ENCODE measurements around the gene PLEKHA1. TPM values are rescaled to one million over a fixed set of nuclear protein-coding genes. Genes with fewer than 3 reads are reported as not detected.

Gene PLEKHA1
- total RNA-seq, 1 donor from 2014 or later: 44.3 TPM

GRCh38 chr10:122464586-122464985 lies 90.1 kb downstream of the PLEKHA1 start:
- Mint-ChIP-seq H3K27ac (no peak overlapping the region), H3K27me3 (peaks cover 83% of the 10 kb centered on the region), H3K9me3 (ENCODE audit: low read depth) (no peaks in the 10 kb centered on the region), H3K4me1 (ENCODE audit: low read depth) (peaks cover 4% of the 10 kb centered on the region), H3K4me3 (ENCODE audit: low read depth) (no peak overlapping the region), H3K36me3 (ENCODE audit: insufficient read depth) (no peaks in the 10 kb centered on the region)
- TF ChIP-seq CTCF (IDR thresholded peaks at IDR 0.05; ENCODE audit: unreplicated experiment): no peak
- DNase-seq (ENCODE audit: low spot score, unreplicated experiment): no peak

GRCh38 chr10:122465401-122466040 lies 91.0 kb downstream of the PLEKHA1 start:
- TF ChIP-seq CTCF (IDR thresholded peaks at IDR 0.05; ENCODE audit: unreplicated experiment): no peak
- Mint-ChIP-seq H3K27ac (no peak overlapping the region), H3K9me3 (ENCODE audit: low read depth) (no peaks in the 10 kb centered on the region), H3K36me3 (ENCODE audit: insufficient read depth) (no peaks in the 10 kb centered on the region), H3K27me3 (peaks cover 83% of the 10 kb centered on the region), H3K4me3 (ENCODE audit: low read depth) (no peak overlapping the region), H3K4me1 (ENCODE audit: low read depth) (peaks cover 4% of the 10 kb centered on the region)
- no peak for DNase-seq (ENCODE audit: low spot score, unreplicated experiment)

GRCh38 chr10:122466951-122467381 lies 92.5 kb downstream of the PLEKHA1 start:
- Mint-ChIP-seq H3K27ac (no peak overlapping the region), H3K9me3 (ENCODE audit: low read depth) (no peaks in the 10 kb centered on the region), H3K36me3 (ENCODE audit: insufficient read depth) (no peaks in the 10 kb centered on the region), H3K27me3 (peaks cover 90% of the 10 kb centered on the region), H3K4me3 (ENCODE audit: low read depth) (no peak overlapping the region), H3K4me1 (ENCODE audit: low read depth) (peaks cover 4% of the 10 kb centered on the region)
- no peak for TF ChIP-seq CTCF (IDR thresholded peaks at IDR 0.05; ENCODE audit: unreplicated experiment)
- DNase-seq (ENCODE audit: low spot score, unreplicated experiment): no peak

GRCh38 chr10:122467701-122468100 lies 93.2 kb downstream of the PLEKHA1 start:
- H3K36me3 Mint-ChIP-seq (ENCODE audit: insufficient read depth): no peaks in the 10 kb centered on the region
- H3K27me3 Mint-ChIP-seq: peaks cover 85% of the 10 kb centered on the region
- peaks cover 3% of the 10 kb centered on the region for H3K4me1 Mint-ChIP-seq (ENCODE audit: low read depth)
- no peaks in the 10 kb centered on the region for H3K9me3 Mint-ChIP-seq (ENCODE audit: low read depth)
- H3K27ac Mint-ChIP-seq: no peak overlapping the region
- no peak for DNase-seq (ENCODE audit: low spot score, unreplicated experiment)
- no peak overlapping the region for H3K4me3 Mint-ChIP-seq (ENCODE audit: low read depth)
- TF ChIP-seq CTCF (IDR thresholded peaks at IDR 0.05; ENCODE audit: unreplicated experiment): no peak

GRCh38 chr10:122468307-122468925 lies 93.9 kb downstream of the PLEKHA1 start:
- Mint-ChIP-seq H3K4me3 (ENCODE audit: low read depth) (no peak overlapping the region), H3K36me3 (ENCODE audit: insufficient read depth) (no peaks in the 10 kb centered on the region), H3K4me1 (ENCODE audit: low read depth) (no peaks in the 10 kb centered on the region), H3K27ac (no peak overlapping the region), H3K9me3 (ENCODE audit: low read depth) (no peaks in the 10 kb centered on the region), H3K27me3 (peaks cover 77% of the 10 kb centered on the region)
- no peak for DNase-seq (ENCODE audit: low spot score, unreplicated experiment)
- TF ChIP-seq CTCF (IDR thresholded peaks at IDR 0.05; ENCODE audit: unreplicated experiment): no peak

All from progenitor cell of endocrine pancreas (in vitro differentiated cells).